Liver (tissue), 9 donors: Measurements from ENCODE around the gene ENOX1. TPM values are rescaled to one million over a fixed set of nuclear protein-coding genes. Genes with fewer than 3 reads are reported as not detected.

Source experiments
- DNase-seq: peaks from one replicate; pipeline ENCODE4 v3.0.0-alpha.2; 2017; ENCODE audit warnings: low spot score
- H3K27ac ChIP-seq, 2 donors: one replicate each; pipeline ENCODE4 v1.7.0; 2013; ENCODE audit warnings: inconsistent platforms in 2 of 2, low read length in 2 of 2, control low read depth in 1 of 2, low read depth in 1 of 2, mild to moderate bottlenecking in 1 of 2
- H3K27me3 ChIP-seq, 4 donors: one replicate each; pipeline versions ENCODE4 v1.6.1 to v1.7.0; 2013; ENCODE audit warnings: low read length in 3 of 4, inconsistent platforms in 1 of 4, mild to moderate bottlenecking in 1 of 4, moderate library complexity in 1 of 4; ENCODE audit not compliant: control insufficient read depth in 4 of 4, insufficient read depth in 4 of 4
- H3K36me3 ChIP-seq, 4 donors: one replicate each; pipeline versions ENCODE4 v1.6.1 to v1.7.0; 2013; ENCODE audit warnings: low read length in 3 of 4, mild to moderate bottlenecking in 3 of 4, low read depth in 1 of 4, moderate library complexity in 1 of 4; ENCODE audit not compliant: control insufficient read depth in 4 of 4, insufficient read depth in 3 of 4
- H3K4me1 ChIP-seq, 4 donors: one replicate each; pipeline versions ENCODE4 v1.6.1 to v1.7.0; 2013; ENCODE audit warnings: low read length in 3 of 4, mild to moderate bottlenecking in 3 of 4, moderate library complexity in 1 of 4; ENCODE audit not compliant: control insufficient read depth in 4 of 4, insufficient read depth in 4 of 4
- H3K4me3 ChIP-seq, 3 donors: one replicate each; pipeline versions ENCODE4 v1.6.1 to v1.7.0; 2013; ENCODE audit warnings: low read length in 3 of 3, control low read depth in 1 of 3, low read depth in 1 of 3, mild to moderate bottlenecking in 1 of 3
- H3K9ac ChIP-seq, 2 donors: one replicate each; pipeline ENCODE4 v1.7.0; 2013; ENCODE audit warnings: low read length in 2 of 2, mild to moderate bottlenecking in 2 of 2, moderate library complexity in 2 of 2, control low read depth in 1 of 2, low read depth in 1 of 2
- H3K9me3 ChIP-seq, 4 donors: one replicate each; pipeline versions ENCODE4 v1.6.1 to v1.7.0; 2013; ENCODE audit warnings: low read length in 3 of 4; ENCODE audit not compliant: control insufficient read depth in 4 of 4
- EGR1 ChIP-seq, 2 donors: IDR thresholded peaks; 2 replicates each; pipeline ENCODE4 v1.6.1; 2016 to 2018; ENCODE audit warnings: antibody characterized with exemption in 2 of 2, low read depth in 2 of 2
- FOXA1 ChIP-seq: IDR thresholded peaks from 2 replicates; pipeline ENCODE4 v1.6.1; 2016; ENCODE audit warnings: antibody characterized with exemption
- FOXA2 ChIP-seq: IDR thresholded peaks from 2 replicates; pipeline ENCODE4 v1.6.1; 2016; ENCODE audit warnings: antibody characterized with exemption
- HNF4A ChIP-seq, 2 donors: conservative IDR thresholded peaks; 2 replicates each; pipeline ENCODE4 v1.6.1; 2016; ENCODE audit warnings: antibody characterized with exemption in 2 of 2, mild to moderate bottlenecking in 2 of 2
- HNF4G ChIP-seq: IDR thresholded peaks from 2 replicates; pipeline ENCODE4 v1.6.1; 2016; ENCODE audit warnings: antibody characterized with exemption
- MAX ChIP-seq: IDR thresholded peaks from 2 replicates; pipeline ENCODE4 v1.6.1; 2016; ENCODE audit warnings: antibody characterized with exemption
- NR2F2 ChIP-seq: IDR thresholded peaks from 2 replicates; pipeline ENCODE4 v1.6.1; 2016; ENCODE audit warnings: antibody characterized with exemption
- RAD21 ChIP-seq, 2 donors: IDR thresholded peaks; 2 replicates each; pipeline ENCODE4 v1.6.1; 2016; ENCODE audit warnings: antibody characterized with exemption in 2 of 2, mild to moderate bottlenecking in 2 of 2
- REST ChIP-seq: IDR thresholded peaks from 2 replicates; pipeline ENCODE4 v1.6.1; 2016; ENCODE audit warnings: antibody characterized with exemption, mild to moderate bottlenecking
- RXRA ChIP-seq, 2 donors: IDR thresholded peaks; 2 replicates each; pipeline ENCODE4 v1.6.1; 2017 to 2018; ENCODE audit warnings: antibody characterized with exemption in 2 of 2, mild to moderate bottlenecking in 1 of 2
- SP1 ChIP-seq: IDR thresholded peaks from 2 replicates; pipeline ENCODE4 v1.6.1; 2018; ENCODE audit warnings: antibody characterized with exemption, mild to moderate bottlenecking
- TAF1 ChIP-seq: conservative IDR thresholded peaks from 2 replicates; pipeline ENCODE4 v1.6.1; 2016; ENCODE audit warnings: antibody characterized with exemption, mild to moderate bottlenecking
- YY1 ChIP-seq: IDR thresholded peaks from 2 replicates; pipeline ENCODE4 v1.6.1; 2016; ENCODE audit warnings: antibody characterized with exemption, mild to moderate bottlenecking
- ZBTB33 ChIP-seq: IDR thresholded peaks from 2 replicates; pipeline ENCODE4 v1.6.1; 2016; ENCODE audit warnings: antibody characterized with exemption
- WGBS: extraction: QIAGEN DNeasy Blood & Tissue Kit; methylation state at CpG from one replicate; pipeline ENCODE4 v1.1.7; 2013; 5-methylcytosine and 5-hydroxymethylcytosine counted together
- polyA plus RNA-seq, 2 donors: library from polyadenylated mRNA; stranded (reverse) in 1 of 2; unstranded in 1 of 2; fragments of 200-250 nt in 1 of 2; fragments of >200 nt in 1 of 2; fragmentation: Nextera tagmentation in 1 of 2; extraction: Ambion mirVana in 1 of 2; gene quantifications; one replicate each; pipeline versions ENCODE4 v1.2.1 to v1.2.3, GENCODE V29; 2013 to 2015
- total RNA-seq, 2 donors: library from RNA; depleted of rRNA; stranded (reverse); fragments of >200 nt; gene quantifications; one replicate each; pipeline ENCODE4 v1.2.3, GENCODE V29; 2014
- donor health status: healthy.
- donor health status: healthy.
- donor health status: healthy.
- donor health status: healthy.
- donor health status: healthy.

ENOX1 gene
- total and polyA plus RNA-seq, 4 donors: 0.02 to 0.33 (median 0.08) TPM; not detected in 1

- H3K4me1 ChIP-seq: no peaks in the 10 kb centered on the region
- no peak overlapping the region for H3K27ac ChIP-seq
- no peak overlapping the region for H3K9ac ChIP-seq
- H3K4me3 ChIP-seq: no peak overlapping the region
- 93% methylated on average over 5 of the region's 5 CpGs for WGBS
- no peaks in the 10 kb centered on the region for H3K9me3 ChIP-seq
- no peak for DNase-seq
- TF ChIP-seq MAX (no peak), YY1 (no peak), REST (no peak)
- no peaks in the 10 kb centered on the region for H3K36me3 ChIP-seq
- H3K27me3 ChIP-seq: peaks cover 0 to 2% (median 1%) of the 10 kb centered on the region in 4 donors
These were observed 379.7 kb downstream of the ENOX1 start for GRCh38 chr13:43407023-43407581.

GRCh38 chr13:43405457-43405856, 381.3 kb downstream of the ENOX1 start:
- DNase-seq: no peak
- WGBS: 94% methylated on average over 1 of the region's 1 CpG
- peaks cover 0 to 2% (median 1%) of the 10 kb centered on the region in 4 donors for H3K27me3 ChIP-seq
- H3K4me1 ChIP-seq: no peaks in the 10 kb centered on the region
- no peak for TF ChIP-seq FOXA2
- TF ChIP-seq REST: no peak
- no peak for TF ChIP-seq RXRA (IDR thresholded peaks at IDR 0.05)
- TF ChIP-seq RAD21 (IDR thresholded peaks at IDR 0.05): no peak
- TF ChIP-seq SP1: no peak
- no peak for TF ChIP-seq HNF4G
- TF ChIP-seq HNF4A (conservative IDR thresholded peaks at IDR 0.05): no peak
- no peak for TF ChIP-seq FOXA1
- no peaks in the 10 kb centered on the region for H3K9me3 ChIP-seq
- no peaks in the 10 kb centered on the region for H3K36me3 ChIP-seq
- no peak overlapping the region for H3K4me3 ChIP-seq
- no peak overlapping the region for H3K9ac ChIP-seq
- H3K27ac ChIP-seq: no peak overlapping the region

- Histone ChIP-seq H3K27ac (no peak overlapping the region), H3K4me1 (no peaks in the 10 kb centered on the region), H3K4me3 (no peak overlapping the region), H3K27me3 (peaks cover 0 to 2% (median 0%) of the 10 kb centered on the region in 4 donors), H3K9me3 (no peaks in the 10 kb centered on the region), H3K9ac (no peak overlapping the region), H3K36me3 (no peaks in the 10 kb centered on the region)
- no peak for DNase-seq
- WGBS: 99% methylated on average over 1 of the region's 1 CpG
- TF ChIP-seq NR2F2 (no peak), TAF1 (no peak), EGR1 (IDR thresholded peaks at IDR 0.05; ENCODE audit: low read depth in 2 of 2) (no peak), MAX (no peak), FOXA2 (no peak), ZBTB33 (no peak), RXRA (IDR thresholded peaks at IDR 0.05) (no peak), REST (no peak), YY1 (no peak), HNF4A (conservative IDR thresholded peaks at IDR 0.05) (no peak), FOXA1 (no peak)
These were observed 384.4 kb downstream of the ENOX1 start for GRCh38 chr13:43402380-43402779.
